Bronchial epithelial cell (primary cell): Measurements from ENCODE around the gene PTAFR. TPM values are rescaled to one million over a fixed set of nuclear protein-coding genes. Genes with fewer than 3 reads are reported as not detected.

ENCODE experiments used
- DNase-seq: peaks from one replicate; pipeline ENCODE4 v3.0.0-alpha.2; 2010; ENCODE audit warnings: low read depth
- FAIRE-seq: peaks from 2 replicates; lab custom pipeline; 2011; peaks lifted over from hg19 to GRCh38; lab: Jason Lieb, UNC
- H3K27me3 ChIP-seq: 2 replicates; pipeline ENCODE4 v1.5.1; 2011; ENCODE audit warnings: low read length; ENCODE audit not compliant: control insufficient read depth, insufficient read depth
- H3K36me3 ChIP-seq: 2 replicates; pipeline ENCODE4 v1.5.1; 2011; ENCODE audit warnings: low read length; ENCODE audit not compliant: control insufficient read depth, insufficient read depth
- H3K4me3 ChIP-seq: 2 replicates; pipeline ENCODE4 v1.5.1; 2011; ENCODE audit warnings: mild to moderate bottlenecking, low read depth, low read length, control low read depth
- CTCF ChIP-seq: IDR thresholded peaks from 2 replicates; pipeline ENCODE4 v1.5.1; 2011; ENCODE audit warnings: mild to moderate bottlenecking, moderate library complexity, low read length, control low read depth, inconsistent platforms; ENCODE audit not compliant: insufficient read depth, severe bottlenecking
- total RNA-seq: library from RNA; depleted of rRNA; stranded (reverse); fragments of >200 nt; gene quantifications from 2 replicates; pipeline ENCODE4 v1.2.1, GENCODE V29; 2014

Gene PTAFR
- 5.0 and 10.9 TPM in 2 replicates for total RNA-seq

- no peaks in the 10 kb centered on the region for H3K27me3 ChIP-seq
- TF ChIP-seq CTCF: no peak
- FAIRE-seq (no peak), DNase-seq (no peak)
- no peak within 1 kb of the TSS for H3K4me3 ChIP-seq
- H3K36me3 ChIP-seq: no peaks in the 10 kb centered on the region
Observed at GRCh38 chr1:28176492-28177470, at the start of gene PTAFR. TSS of gene PTAFR (minus strand) at chr1:28176690. CDS start at chr1:28151021, 25,669 bp downstream.

GRCh38 chr1:28213315-28213714 is 36.8 kb upstream of the PTAFR start:
- no peaks in the 10 kb centered on the region for H3K27me3 ChIP-seq
- DNase-seq (no peak), FAIRE-seq (no peak)
- H3K36me3 ChIP-seq: peaks cover 4% of the 10 kb centered on the region
- no peak overlapping the region for H3K4me3 ChIP-seq
- no peak for TF ChIP-seq CTCF

- FAIRE-seq (peak; percentile 7), DNase-seq (no peak)
- Histone ChIP-seq H3K36me3 (peaks cover 4% of the 10 kb centered on the region), H3K4me3 (no peak overlapping the region), H3K27me3 (no peaks in the 10 kb centered on the region)
- no peak for TF ChIP-seq CTCF
Observed at GRCh38 chr1:28209700-28210099, 33.2 kb upstream of the PTAFR start.

- TF ChIP-seq CTCF: peak; percentile 68
- FAIRE-seq (no peak), DNase-seq (peak; percentile 68)
- no peaks in the 10 kb centered on the region for H3K27me3 ChIP-seq
- H3K36me3 ChIP-seq: peaks cover 5% of the 10 kb centered on the region
- no peak overlapping the region for H3K4me3 ChIP-seq
Observed at GRCh38 chr1:28208818-28209441, 32.4 kb upstream of the PTAFR start.

GRCh38 chr1:28205243-28205642 is 28.8 kb upstream of the PTAFR start:
- no peak for TF ChIP-seq CTCF
- Histone ChIP-seq H3K36me3 (peaks cover 12% of the 10 kb centered on the region), H3K4me3 (no peak overlapping the region), H3K27me3 (no peaks in the 10 kb centered on the region)
- FAIRE-seq (no peak), DNase-seq (no peak)
